ENCODE data around the gene SLC2A3.
"Not testable (repeated sequence)": the region's sequence is repeated elsewhere in the genome, so short reads cannot be mapped to it uniquely, and the experiment has no call there.

SLC2A3 gene

DNA sequence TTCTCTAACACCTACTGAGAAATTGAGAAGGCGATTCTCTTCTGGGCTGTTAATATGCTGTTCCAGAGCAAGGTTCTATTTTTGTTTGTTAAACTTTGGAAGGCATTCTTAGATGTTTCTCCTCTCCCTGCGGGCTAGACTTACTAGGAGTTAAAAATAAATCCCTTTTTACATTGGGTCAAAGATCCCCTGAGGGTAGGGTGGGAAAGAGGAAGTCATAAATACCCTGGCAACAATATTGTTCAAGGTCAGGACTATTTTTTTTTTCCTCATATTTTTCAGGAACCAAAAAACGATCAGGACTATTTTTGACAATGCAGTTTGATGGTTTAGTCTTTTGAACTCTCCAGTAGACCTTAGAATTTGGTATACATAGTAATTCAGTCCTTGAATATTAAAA, 51.3 kb downstream of the SLC2A3 start:
- no peaks in the 10 kb centered on the region for H3K36me3 ChIP-seq (replicated peaks; ENCODE audit: low read depth, low read length)
- TF ChIP-seq CTCF (IDR thresholded peaks at IDR 0.05; ENCODE audit: low read depth, low read length) (no peak), EZH2phosphoT487 (IDR thresholded peaks at IDR 0.05; ENCODE audit: low read depth) (no peak)
- no peak overlapping the region for H3K9ac ChIP-seq (ENCODE audit: low read length)
- no peaks in the 10 kb centered on the region for H3K4me1 ChIP-seq (ENCODE audit: low read length)
- no peak overlapping the region for H3K4me2 ChIP-seq (ENCODE audit: low read length)
- H3K9me3 ChIP-seq (ENCODE audit: insufficient read depth, low read length) = no peaks in the 10 kb centered on the region
- H3K27me3 ChIP-seq (ENCODE audit: low read depth, low read length) = no peaks in the 10 kb centered on the region
- no peaks in the 10 kb centered on the region for H3K79me2 ChIP-seq (ENCODE audit: low read length)
- H3K27ac ChIP-seq (ENCODE audit: low read length) = no peak overlapping the region
- H4K20me1 ChIP-seq (ENCODE audit: insufficient read depth, low read length) = no peaks in the 10 kb centered on the region
- H2AFZ ChIP-seq (ENCODE audit: low read depth, low read length) = no peak overlapping the region
- no peak overlapping the region for H3K4me3 ChIP-seq (ENCODE audit: low read length)

GRCh38 chr12:7881736-7882120, 54.3 kb downstream of the SLC2A3 start:
- H3K9me3 ChIP-seq (ENCODE audit: insufficient read depth, low read length); H3K4me2 ChIP-seq (ENCODE audit: low read length); H3K4me1 ChIP-seq (ENCODE audit: low read length); H3K79me2 ChIP-seq (ENCODE audit: low read length); H2AFZ ChIP-seq (ENCODE audit: low read depth, low read length); H3K27me3 ChIP-seq (ENCODE audit: low read depth, low read length); H3K36me3 ChIP-seq (replicated peaks; ENCODE audit: low read depth, low read length); H3K27ac ChIP-seq (ENCODE audit: low read length); H3K9ac ChIP-seq (ENCODE audit: low read length); H3K4me3 ChIP-seq (ENCODE audit: low read length); H4K20me1 ChIP-seq (ENCODE audit: insufficient read depth, low read length): not testable (repeated sequence)

DNA sequence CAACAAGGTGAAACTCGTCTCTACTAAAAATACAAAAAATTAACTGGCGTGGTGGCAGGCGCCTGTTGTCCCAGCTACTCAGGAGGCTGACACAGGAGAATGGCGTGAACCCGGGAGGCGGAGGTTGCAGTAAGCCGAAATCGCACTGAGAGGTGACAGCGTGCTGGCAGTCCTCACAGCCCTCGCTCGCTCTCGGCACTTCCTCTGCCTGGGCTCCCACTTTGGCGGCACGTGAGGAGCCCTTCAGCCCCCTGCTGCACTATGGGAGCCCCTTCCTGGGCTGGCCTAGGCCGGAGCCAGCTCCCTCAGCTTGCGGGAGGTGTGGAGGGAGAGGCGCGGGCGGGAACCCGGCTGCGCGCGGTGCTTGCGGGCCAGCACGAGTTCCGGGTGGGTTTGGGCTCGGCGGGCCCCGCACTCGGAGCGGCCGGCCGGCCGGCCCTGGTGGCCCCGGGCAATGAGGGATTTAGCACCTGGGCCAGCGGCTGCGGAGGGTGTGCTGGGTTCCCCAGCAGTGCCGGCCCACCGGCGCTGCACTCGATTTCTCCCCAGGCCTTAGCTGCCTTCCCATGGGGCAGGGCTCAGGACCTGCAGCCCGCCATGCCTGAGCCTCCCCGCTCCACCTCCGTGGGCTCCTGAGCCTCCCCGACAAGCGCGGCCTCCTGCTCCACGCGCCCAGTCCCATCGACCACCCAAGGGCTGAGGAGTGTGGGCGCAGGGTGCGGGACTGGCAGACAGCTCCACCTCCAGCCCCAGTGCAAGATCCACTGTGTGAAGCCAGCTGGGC, 54.8 kb downstream of the SLC2A3 start:
- H3K27me3 ChIP-seq (ENCODE audit: low read depth, low read length); H3K9me3 ChIP-seq (ENCODE audit: insufficient read depth, low read length); H3K9ac ChIP-seq (ENCODE audit: low read length); H2AFZ ChIP-seq (ENCODE audit: low read depth, low read length); H3K36me3 ChIP-seq (replicated peaks; ENCODE audit: low read depth, low read length); H3K4me1 ChIP-seq (ENCODE audit: low read length); H4K20me1 ChIP-seq (ENCODE audit: insufficient read depth, low read length); H3K4me3 ChIP-seq (ENCODE audit: low read length); H3K79me2 ChIP-seq (ENCODE audit: low read length); H3K27ac ChIP-seq (ENCODE audit: low read length); H3K4me2 ChIP-seq (ENCODE audit: low read length): not testable (repeated sequence)

- no peaks in the 10 kb centered on the region for H3K9me3 ChIP-seq (ENCODE audit: insufficient read depth, low read length)
These were observed 56.7 kb downstream of the SLC2A3 start for GRCh38 chr12:7879246-7879645.

More at GRCh38 chr12:7879246-7879645, 56.7 kb downstream of the SLC2A3 start:
- no peak overlapping the region for H3K4me3 ChIP-seq (ENCODE audit: low read length)
- H3K79me2 ChIP-seq (ENCODE audit: low read length) = no peaks in the 10 kb centered on the region
- H3K4me2 ChIP-seq (ENCODE audit: low read length) = no peak overlapping the region
- no peaks in the 10 kb centered on the region for H3K36me3 ChIP-seq (replicated peaks; ENCODE audit: low read depth, low read length)
- H3K4me1 ChIP-seq (ENCODE audit: low read length) = no peaks in the 10 kb centered on the region
- H3K27me3 ChIP-seq (ENCODE audit: low read depth, low read length) = no peaks in the 10 kb centered on the region
- TF ChIP-seq CTCF (IDR thresholded peaks at IDR 0.05; ENCODE audit: low read depth, low read length) (no peak), EZH2phosphoT487 (IDR thresholded peaks at IDR 0.05; ENCODE audit: low read depth) (no peak)
- no peak overlapping the region for H3K27ac ChIP-seq (ENCODE audit: low read length)
- no peak overlapping the region for H3K9ac ChIP-seq (ENCODE audit: low read length)
- H2AFZ ChIP-seq (ENCODE audit: low read depth, low read length) = no peak overlapping the region
- H4K20me1 ChIP-seq (ENCODE audit: insufficient read depth, low read length) = no peaks in the 10 kb centered on the region
